ENCODE measurements around the gene MFSD2B. TPM values are rescaled to one million over a fixed set of nuclear protein-coding genes. Genes with fewer than 3 reads are reported as not detected.

The MFSD2B gene
- total and polyA plus RNA-seq, 2 donors (not counting 1 experiment from before 2014, with no cell fraction given), result not detected

- peaks cover 0 to 20% (median 2%) of the 10 kb centered on the region in 4 experiments for H3K27me3 ChIP-seq (replicated peaks in 1 of 4; ENCODE audit: control extremely low read depth in 1 of 4, control insufficient read depth in 3 of 4, insufficient read depth in 4 of 4, low read length in 3 of 4)
- no peak overlapping the region for H3K9ac ChIP-seq (ENCODE audit: low read length)
- intact Hi-C loops (cut with micrococcal nuclease), result no loop called here
- H3K36me3 ChIP-seq (replicated peaks in 1 of 2; ENCODE audit: control extremely low read depth in 1 of 2, control insufficient read depth in 1 of 2, extremely low read depth in 1 of 2, insufficient read depth in 2 of 2, low read length in 1 of 2), result no peaks in the 10 kb centered on the region
- no peaks in the 10 kb centered on the region for H4K20me1 ChIP-seq (ENCODE audit: control insufficient read depth, insufficient read depth, low read length, poor library complexity, severe bottlenecking)
- no peak overlapping the region for H3K4me3 ChIP-seq (ENCODE audit: control extremely low read depth in 1 of 5, extremely low read depth in 1 of 5, insufficient read depth in 1 of 5, low read depth in 2 of 5, low read length in 4 of 5)
- no peak overlapping the region for H3K27ac Mint-ChIP-seq
- H2AFZ ChIP-seq (ENCODE audit: insufficient read depth, low read depth, low read length, poor library complexity, severe bottlenecking), result no peak overlapping the region
- H3K9me3 Mint-ChIP-seq (ENCODE audit: insufficient read depth), result peaks cover 2% of the 10 kb centered on the region
- H3K4me2 ChIP-seq (replicated peaks; ENCODE audit: low read depth, low read length, poor library complexity, severe bottlenecking), result no peak overlapping the region
- no peak overlapping the region for H3K4me3 Mint-ChIP-seq
- DNase-seq (no peak), ATAC-seq (ENCODE audit: low read depth) (no peak)
- H3K27me3 Mint-ChIP-seq, result no peaks in the 10 kb centered on the region
- H3K4me1 Mint-ChIP-seq, result peaks cover 17% of the 10 kb centered on the region
- TF ChIP-seq EZH2 (IDR thresholded peaks at IDR 0.05; ENCODE audit: borderline replicate concordance, insufficient read depth, low read depth, low read length, poor library complexity, severe bottlenecking) (no peak), CTCF (IDR thresholded peaks at IDR 0.05) (no peak)
- POLR2A ChIA-PET, result interaction anchor here (0.7 kb wide), 2 partner anchors 20 to 124 kb away, joined by 3 read pairs; no protein-coding TSS in a partner anchor
- CTCF ChIA-PET, result interaction anchor here (1.0 to 2.6 kb wide), 4 partner anchors 8 to 125 kb away, joined by 3 to 8 read pairs (median 5); partner anchors contain the start of genes ATAD2B and TP53I3
- H3K79me2 ChIP-seq (ENCODE audit: control insufficient read depth, insufficient read depth, low read length), result peaks cover 4% of the 10 kb centered on the region
- H3K27ac ChIP-seq (ENCODE audit: low read length in 2 of 2), result no peak overlapping the region
- H3K9me3 ChIP-seq (ENCODE audit: control extremely low read depth in 1 of 3, control insufficient read depth in 2 of 3, insufficient read depth in 1 of 3, low read length in 2 of 3), result peaks cover 0 to 6% (median 0%) of the 10 kb centered on the region in 3 donors
- WGBS (ENCODE audit: insufficient coverage), result 82% methylated on average over 8 of the region's 8 CpGs
- peaks cover 19 to 24% of the 10 kb centered on the region in 2 donors for H3K4me1 ChIP-seq (ENCODE audit: control insufficient read depth in 2 of 2, insufficient read depth in 2 of 2, low read length in 2 of 2)
These were observed 41.9 kb downstream of the MFSD2B start for GRCh38 chr2:24051833-24052232.

- POLR2A ChIA-PET, result interaction anchor here (0.6 kb wide), 1 partner anchor 16 kb away, joined by 6 read pairs; no protein-coding TSS in a partner anchor
- DNase-seq, result no peak
- peaks cover 14 to 18% of the 10 kb centered on the region in 2 donors for H3K4me1 ChIP-seq (ENCODE audit: control insufficient read depth in 2 of 2, insufficient read depth in 2 of 2, low read length in 2 of 2)
- TF ChIP-seq EZH2 (IDR thresholded peaks at IDR 0.05; ENCODE audit: borderline replicate concordance, insufficient read depth, low read depth, low read length, poor library complexity, severe bottlenecking) (no peak), CTCF (IDR thresholded peaks at IDR 0.05) (no peak)
- H3K9me3 Mint-ChIP-seq (ENCODE audit: insufficient read depth), result peaks cover 2% of the 10 kb centered on the region
- intact Hi-C loops (cut with micrococcal nuclease), result no loop called here
- no peaks in the 10 kb centered on the region for H3K79me2 ChIP-seq (ENCODE audit: control insufficient read depth, insufficient read depth, low read length)
- no peak overlapping the region for H3K4me3 ChIP-seq (ENCODE audit: control extremely low read depth in 1 of 5, extremely low read depth in 1 of 5, insufficient read depth in 1 of 5, low read depth in 2 of 5, low read length in 4 of 5)
- CTCF ChIA-PET, result interaction anchor here (0.7 to 2.6 kb wide), 2 partner anchors 82 to 126 kb away, joined by 3 to 5 read pairs; partner anchors contain the start of gene ATAD2B
- H3K27me3 ChIP-seq (replicated peaks in 1 of 4; ENCODE audit: control extremely low read depth in 1 of 4, control insufficient read depth in 3 of 4, insufficient read depth in 4 of 4, low read length in 3 of 4), result peaks cover 0 to 20% (median 2%) of the 10 kb centered on the region in 4 experiments
- peaks cover 6% of the 10 kb centered on the region for H3K4me1 Mint-ChIP-seq
- H3K27ac ChIP-seq (ENCODE audit: low read length in 2 of 2), result no peak overlapping the region
- no peaks in the 10 kb centered on the region for H3K36me3 ChIP-seq (replicated peaks in 1 of 2; ENCODE audit: control extremely low read depth in 1 of 2, control insufficient read depth in 1 of 2, extremely low read depth in 1 of 2, insufficient read depth in 2 of 2, low read length in 1 of 2)
- no peak for ATAC-seq (ENCODE audit: low read depth)
- H3K9me3 ChIP-seq (ENCODE audit: control extremely low read depth in 1 of 3, control insufficient read depth in 2 of 3, insufficient read depth in 1 of 3, low read length in 2 of 3), result peaks cover 0 to 6% (median 0%) of the 10 kb centered on the region in 3 donors
- no peak overlapping the region for H3K4me3 Mint-ChIP-seq
- WGBS (ENCODE audit: insufficient coverage), result no CpG with 5 or more reads among the region's 1 CpG
- H3K27me3 Mint-ChIP-seq, result no peaks in the 10 kb centered on the region
- H3K27ac Mint-ChIP-seq, result no peak overlapping the region
- H2AFZ ChIP-seq (ENCODE audit: insufficient read depth, low read depth, low read length, poor library complexity, severe bottlenecking), result no peak overlapping the region
- H4K20me1 ChIP-seq (ENCODE audit: control insufficient read depth, insufficient read depth, low read length, poor library complexity, severe bottlenecking), result no peaks in the 10 kb centered on the region
- no peak overlapping the region for H3K9ac ChIP-seq (ENCODE audit: low read length)
- no peak overlapping the region for H3K4me2 ChIP-seq (replicated peaks; ENCODE audit: low read depth, low read length, poor library complexity, severe bottlenecking)
These were observed 43.1 kb downstream of the MFSD2B start for GRCh38 chr2:24052951-24053350.

Data from B cell (primary cell).